Right ventricle myocardium superior (tissue), 1 donor: ENCODE results near the gene DDX10. TPM values are rescaled to one million over a fixed set of nuclear protein-coding genes. Genes with fewer than 3 reads are reported as not detected.

Experiments used
- ATAC-seq: fragments of 200-7000 bp; cut with Tn5 transposase; one replicate; pipeline ENCODE4 v1.9.1; 2020; ENCODE audit warnings: mild to moderate bottlenecking; ENCODE audit not compliant: poor library complexity
- DNase-seq: peaks from one replicate; pipeline ENCODE4 v3.0.0-alpha.2; 2020
- intact Hi-C: fragments of 100-400 bp; cut with DNase I; formaldehyde crosslinking; loops from one replicate; pipeline ENCODE4 v1.11.2; 2022
- total RNA-seq: library from RNA; stranded (reverse); fragmentation: NEBNext Ultra II Directional; extraction: Animal tissue kit (Norgen Biotek cat#: 25700); gene quantifications from one replicate; pipeline ENCODE4 v1.2.1, GENCODE V29; 2021
- donor health status: DM: no; HTN: yes; CAD: no; lungs with severe emphysema.

DDX10 gene
- total RNA-seq, 1 donor from 2014 or later, result 10.2 TPM

DNA sequence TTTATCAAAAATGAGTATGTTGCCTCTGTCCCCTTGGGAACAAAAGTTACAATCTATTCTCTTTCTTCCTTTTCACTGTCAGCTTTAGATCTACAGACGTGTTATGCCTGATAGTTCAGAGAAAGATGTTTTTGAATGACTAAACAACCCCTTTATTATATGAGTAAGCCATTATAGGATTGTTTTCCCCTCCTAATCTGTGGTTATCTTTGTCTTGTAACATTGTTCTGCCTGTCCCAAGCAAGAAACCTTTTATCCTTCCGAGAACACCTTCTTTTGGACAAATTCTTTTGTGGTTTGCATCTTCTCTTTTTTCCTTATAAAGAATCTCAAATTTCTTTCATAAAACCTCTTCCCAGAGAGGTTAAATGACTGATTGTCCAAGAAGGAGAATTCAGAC is 208.4 kb downstream of the DDX10 start:
- DNase-seq (no peak), ATAC-seq (no peak)
- intact Hi-C loops, result loop anchor here (5.0 kb wide), 1 partner anchor 176 kb away; no protein-coding TSS in a partner anchor

DNA sequence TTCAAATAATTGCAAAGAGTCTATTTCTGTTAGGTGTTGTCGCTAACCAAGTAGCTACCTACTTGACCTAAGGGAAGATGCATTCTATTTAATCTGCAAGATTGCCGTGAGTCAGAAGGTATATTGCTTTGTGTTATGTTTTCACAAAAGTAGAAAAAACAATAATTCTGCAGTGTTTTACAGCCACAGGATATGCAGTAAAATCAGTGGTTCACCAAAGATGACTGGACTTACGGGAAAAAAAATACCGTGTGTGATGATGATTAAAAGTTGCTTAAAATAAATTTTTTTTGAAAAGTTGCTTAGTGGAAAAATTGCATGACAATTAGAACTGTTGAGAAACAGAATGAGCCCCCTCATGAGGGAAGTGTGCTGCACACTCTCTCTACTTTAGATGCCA is 209.1 kb downstream of the DDX10 start:
- ATAC-seq (no peak), DNase-seq (no peak)
- intact Hi-C loops, result loop anchor here (5.0 kb wide), 1 partner anchor 177 kb away; no protein-coding TSS in a partner anchor

DNA sequence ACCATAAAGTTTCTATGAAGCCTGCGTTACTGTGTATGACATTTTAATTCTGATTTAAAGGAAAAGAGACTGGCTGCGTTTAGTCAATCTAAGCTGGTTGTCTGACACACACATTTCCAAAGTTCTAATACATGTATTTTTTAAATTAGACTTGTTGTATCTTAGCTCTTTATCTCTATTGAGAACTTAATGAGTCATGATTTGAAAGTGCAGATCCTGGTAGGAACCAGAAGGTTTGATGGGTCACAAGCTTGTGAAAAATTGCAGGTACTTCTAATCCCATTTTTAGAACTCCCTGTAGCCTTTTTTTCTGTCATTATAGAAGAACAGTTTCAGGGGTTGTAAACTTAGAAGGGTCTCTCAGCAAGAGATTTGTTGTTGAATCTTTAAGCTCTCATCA is 210.3 kb downstream of the DDX10 start:
- intact Hi-C loops, result no loop called here
- DNase-seq, result no peak

DNA sequence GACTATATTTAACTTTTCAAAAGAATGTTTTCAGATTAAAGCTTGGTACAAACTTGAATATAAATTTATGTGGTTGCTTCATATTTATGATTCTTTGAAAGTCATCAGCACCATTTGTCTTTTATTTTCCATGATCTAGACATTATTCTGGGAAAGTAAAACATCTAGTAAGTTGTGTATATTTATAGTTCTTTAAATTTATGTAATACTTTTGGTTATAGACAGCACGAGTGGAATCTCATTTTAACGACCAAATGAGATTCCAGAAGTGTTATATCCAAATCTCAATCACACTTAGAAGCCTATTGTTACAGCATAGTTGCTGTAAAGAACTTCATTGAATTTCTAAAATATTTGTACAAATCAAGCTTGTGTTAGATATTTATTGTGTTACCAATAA is 212.3 kb downstream of the DDX10 start:
- intact Hi-C loops, result no loop called here
- no peak for DNase-seq
- ATAC-seq, result no peak

More for the DNA sequence above, 210.3 kb downstream of the DDX10 start:
- no peak for ATAC-seq

DNA sequence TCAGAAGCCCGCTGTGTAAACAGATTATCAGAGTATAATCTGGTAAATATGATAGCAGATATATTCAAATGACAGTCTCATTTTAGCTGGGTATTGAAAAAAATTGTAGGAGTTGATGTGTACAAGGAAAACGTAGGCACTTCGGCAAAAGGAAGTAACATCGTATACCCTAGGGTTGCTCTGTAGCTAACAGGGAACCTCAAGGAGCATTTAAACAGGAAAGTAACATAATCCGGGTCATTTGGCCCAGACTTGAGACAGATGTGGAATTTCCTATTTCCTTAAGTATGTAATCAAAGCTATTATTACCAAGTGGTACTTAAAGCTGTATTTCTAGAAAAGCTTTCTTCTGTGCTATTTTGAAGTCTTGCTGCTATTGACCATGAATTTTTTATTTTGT is 215.6 kb downstream of the DDX10 start:
- DNase-seq, result no peak
- intact Hi-C loops, result no loop called here
- ATAC-seq, result no peak

DNA sequence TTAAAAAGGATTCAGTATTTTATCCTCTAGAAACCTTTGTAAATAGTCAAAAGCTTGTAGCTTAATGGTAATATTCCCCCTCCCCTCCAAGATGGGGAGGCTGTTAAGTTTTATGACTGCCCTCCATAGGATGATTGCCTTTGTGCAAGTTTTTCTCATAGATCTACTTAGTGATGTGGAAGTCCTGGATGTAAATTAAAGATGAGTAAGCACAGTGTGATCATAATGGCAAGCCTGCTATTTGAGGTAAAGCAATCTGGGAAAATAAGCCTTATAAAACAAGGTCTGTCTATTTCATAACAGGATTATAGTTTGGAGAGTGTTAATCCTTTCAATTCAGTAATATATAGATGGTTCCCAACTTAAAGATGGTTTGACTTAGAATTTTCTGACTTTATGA is 216.3 kb downstream of the DDX10 start:
- DNase-seq (no peak), ATAC-seq (no peak)
- intact Hi-C loops, result no loop called here

DNA sequence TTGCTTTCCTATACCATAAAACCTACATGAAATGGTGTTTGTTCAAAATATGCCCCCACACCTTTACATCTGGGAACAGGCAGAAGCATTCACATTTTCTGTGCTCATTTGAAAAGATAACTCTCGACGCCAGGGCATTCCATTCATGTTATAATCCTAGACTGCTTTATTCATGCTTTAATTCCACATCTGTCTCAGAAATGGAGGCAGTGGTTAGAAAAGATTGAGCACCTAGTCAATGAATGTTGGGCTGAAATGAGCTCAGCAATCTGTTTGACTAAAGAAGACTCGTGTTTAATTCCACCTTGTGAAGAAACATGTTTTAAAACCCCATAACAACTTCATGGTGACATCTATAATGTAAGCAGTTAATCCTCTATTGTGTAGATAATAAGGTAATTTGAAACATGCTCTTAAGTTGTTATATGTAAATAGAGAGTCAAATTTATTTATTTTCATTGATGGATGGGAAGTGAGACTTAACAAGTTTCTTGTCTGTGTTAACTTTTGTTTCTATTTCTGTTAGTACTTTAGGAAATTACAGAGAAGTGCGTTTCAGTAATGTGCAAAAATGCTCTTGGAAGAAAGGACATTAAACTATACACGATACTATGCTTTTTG is 217.5 kb downstream of the DDX10 start:
- DNase-seq (no peak), ATAC-seq (no peak)
- intact Hi-C loops, result no loop called here

DNA sequence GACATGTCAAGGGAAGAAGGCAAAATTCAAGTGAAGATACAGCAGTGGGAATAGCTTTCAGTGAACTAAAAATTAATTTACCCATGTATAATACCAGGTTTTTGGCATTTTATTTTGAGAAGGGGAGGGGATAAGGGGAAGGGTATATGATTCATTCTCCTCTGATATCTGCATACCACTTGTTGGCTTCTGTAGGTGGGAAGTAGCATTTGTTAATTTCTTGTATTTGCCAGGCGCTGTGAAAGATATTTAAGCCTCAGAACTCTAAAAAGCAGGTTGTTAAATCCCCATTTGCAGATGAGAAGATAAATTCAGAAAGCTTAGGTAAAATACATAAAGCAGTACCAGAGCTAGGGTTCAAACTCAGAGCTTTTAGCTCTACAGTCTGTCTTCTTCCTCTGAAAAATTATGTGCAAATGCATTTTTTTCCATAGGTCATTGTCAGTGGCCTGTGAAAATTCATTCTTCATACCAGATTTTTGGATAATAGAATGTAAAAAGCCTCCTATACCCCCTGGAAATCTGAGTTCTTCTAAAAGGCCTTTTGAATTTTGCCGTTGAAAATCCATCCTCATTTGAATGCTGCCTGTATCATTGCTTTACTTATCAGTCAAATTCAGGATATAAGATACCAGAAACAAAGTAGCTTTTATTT is 221.3 kb downstream of the DDX10 start:
- no peak for ATAC-seq
- intact Hi-C loops, result no loop called here

DNA sequence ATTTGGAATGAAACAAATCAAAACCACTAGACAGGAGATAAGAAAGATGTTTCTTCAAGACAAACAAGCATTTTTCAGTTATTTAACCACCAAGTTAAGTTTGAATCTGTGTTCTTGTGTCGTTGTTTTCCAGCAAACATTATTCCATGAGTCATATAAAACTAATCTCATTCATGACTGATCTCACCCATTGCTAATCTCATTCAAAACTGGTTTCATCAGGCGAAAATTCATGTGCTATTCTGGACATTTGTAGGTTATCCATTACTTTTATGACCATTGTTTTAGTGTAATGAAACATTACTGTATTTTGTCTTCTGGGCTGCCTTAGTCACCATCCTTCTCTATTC is 221.8 kb downstream of the DDX10 start:
- no peak for ATAC-seq

More for the DNA sequence above, 221.3 kb downstream of the DDX10 start:
- DNase-seq, result no peak

DNA sequence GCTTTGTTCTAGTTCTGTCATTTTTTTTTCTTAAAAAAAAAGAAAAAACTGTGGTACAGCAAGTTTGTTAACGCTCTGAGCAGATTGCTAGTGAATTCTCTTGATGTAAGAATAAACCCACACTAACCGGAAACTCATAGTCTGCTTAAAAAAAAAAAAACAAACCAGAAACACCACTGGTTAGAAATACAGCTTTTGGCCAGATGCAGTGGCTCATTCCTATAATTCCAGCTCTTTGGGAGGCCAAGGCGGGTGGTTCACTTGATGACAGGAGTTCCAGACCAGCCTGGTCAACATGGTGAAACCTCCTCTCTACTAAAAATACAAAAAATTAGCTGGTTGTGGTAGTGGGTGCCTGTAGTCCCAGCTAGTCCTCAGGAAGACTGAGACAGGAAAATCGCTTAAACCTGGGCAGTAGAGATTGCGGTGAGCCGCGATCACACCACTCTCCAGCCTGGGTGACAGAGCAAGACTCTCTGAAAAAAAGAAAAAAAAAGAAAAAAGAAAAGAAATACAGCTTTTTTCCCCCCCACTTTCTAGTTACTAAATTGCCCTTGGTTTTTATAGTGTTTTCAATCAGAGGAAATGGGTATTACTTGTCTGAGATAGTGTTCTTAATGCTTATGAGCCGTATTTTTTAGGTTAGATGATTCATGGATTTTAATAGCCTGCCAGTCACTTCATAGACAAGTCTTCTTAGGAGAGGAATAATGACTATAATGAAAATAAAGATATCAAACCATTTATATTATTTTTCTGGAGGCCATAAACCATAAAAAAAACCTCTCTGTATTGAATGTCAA is 222.8 kb downstream of the DDX10 start:
- intact Hi-C loops, result no loop called here
- ATAC-seq (no peak), DNase-seq (no peak)

More for the DNA sequence above, 221.8 kb downstream of the DDX10 start:
- DNase-seq, result no peak
- intact Hi-C loops, result no loop called here

DNA sequence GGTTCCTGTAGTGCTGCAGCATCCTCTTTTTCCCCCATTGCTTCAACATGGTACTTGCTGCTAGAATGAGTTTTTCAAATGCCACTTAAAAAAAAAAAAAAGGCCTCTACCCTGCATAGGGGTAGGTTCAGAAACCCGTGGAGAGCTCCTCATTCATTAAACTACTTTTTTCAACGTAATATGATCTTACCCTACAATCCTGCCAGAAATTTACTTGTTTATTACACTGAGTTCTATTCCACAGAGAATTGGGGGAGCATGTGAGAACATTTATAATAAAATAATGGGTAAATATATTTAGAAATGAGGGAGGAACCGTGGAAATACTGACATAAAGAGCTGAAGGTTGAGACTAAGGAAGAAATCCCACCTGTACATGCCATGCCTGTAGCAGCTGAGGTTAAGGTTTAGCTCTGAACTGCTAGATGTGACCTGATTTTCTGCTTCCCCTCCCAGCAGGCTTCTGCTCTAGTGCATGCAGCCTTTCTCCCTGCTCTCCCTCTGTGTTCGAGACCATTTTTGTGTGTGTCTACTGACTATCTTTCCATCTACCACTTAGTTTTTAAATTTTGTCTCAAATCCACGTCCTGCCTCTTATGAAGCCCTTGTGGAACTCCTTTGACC is 225.7 kb downstream of the DDX10 start:
- no peak for ATAC-seq
- no peak for DNase-seq
- intact Hi-C loops, result no loop called here

DNA sequence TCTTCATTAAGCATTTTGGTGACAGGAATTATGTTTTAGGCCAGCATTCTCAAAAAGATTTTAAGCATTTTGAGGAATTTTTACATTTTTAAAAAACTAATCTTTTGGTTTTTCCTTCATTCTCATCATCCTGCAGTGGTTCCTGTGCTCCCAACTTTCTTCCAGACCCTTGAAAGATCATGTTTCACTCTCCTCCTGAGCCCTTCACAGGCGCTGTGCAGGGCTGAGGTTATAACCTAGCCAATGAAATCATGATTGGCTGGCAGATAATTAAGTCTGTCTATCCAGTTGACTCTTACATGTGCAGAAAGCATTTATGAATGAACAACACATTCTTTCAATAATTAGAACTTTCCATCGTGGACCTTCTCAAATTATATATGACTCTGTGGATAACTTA is 226.3 kb downstream of the DDX10 start:
- intact Hi-C loops, result no loop called here
- no peak for DNase-seq
- ATAC-seq, result no peak

DNA sequence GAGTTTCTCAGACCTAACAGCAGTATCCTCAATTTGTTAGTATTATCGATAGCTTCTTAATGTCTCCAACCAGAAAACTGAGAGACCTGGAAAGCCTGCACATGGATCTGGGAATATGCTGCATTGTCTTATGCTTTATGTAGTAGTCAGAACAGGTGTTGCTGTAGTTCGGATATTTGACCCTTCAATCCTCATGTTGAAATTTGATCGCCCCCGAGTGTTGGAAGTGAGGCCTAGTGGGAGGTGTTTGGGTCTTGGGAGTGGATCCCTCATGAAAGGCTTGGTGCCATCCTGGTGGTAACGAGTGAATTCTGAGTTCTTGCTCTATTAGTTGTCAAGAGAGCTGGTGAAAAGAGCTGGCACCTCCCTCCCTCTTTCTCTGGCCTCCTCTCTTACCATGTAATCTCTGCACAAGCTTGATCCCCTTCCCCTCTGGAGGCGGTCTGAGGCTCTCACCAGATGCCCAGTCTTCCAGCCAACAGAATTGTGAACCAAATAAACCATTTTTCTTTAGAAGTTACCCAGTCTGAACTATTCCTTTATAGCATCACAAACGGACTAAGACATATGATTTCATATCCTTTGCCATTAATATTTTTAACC is 227.1 kb downstream of the DDX10 start:
- DNase-seq (no peak), ATAC-seq (no peak)
- intact Hi-C loops, result no loop called here

DNA sequence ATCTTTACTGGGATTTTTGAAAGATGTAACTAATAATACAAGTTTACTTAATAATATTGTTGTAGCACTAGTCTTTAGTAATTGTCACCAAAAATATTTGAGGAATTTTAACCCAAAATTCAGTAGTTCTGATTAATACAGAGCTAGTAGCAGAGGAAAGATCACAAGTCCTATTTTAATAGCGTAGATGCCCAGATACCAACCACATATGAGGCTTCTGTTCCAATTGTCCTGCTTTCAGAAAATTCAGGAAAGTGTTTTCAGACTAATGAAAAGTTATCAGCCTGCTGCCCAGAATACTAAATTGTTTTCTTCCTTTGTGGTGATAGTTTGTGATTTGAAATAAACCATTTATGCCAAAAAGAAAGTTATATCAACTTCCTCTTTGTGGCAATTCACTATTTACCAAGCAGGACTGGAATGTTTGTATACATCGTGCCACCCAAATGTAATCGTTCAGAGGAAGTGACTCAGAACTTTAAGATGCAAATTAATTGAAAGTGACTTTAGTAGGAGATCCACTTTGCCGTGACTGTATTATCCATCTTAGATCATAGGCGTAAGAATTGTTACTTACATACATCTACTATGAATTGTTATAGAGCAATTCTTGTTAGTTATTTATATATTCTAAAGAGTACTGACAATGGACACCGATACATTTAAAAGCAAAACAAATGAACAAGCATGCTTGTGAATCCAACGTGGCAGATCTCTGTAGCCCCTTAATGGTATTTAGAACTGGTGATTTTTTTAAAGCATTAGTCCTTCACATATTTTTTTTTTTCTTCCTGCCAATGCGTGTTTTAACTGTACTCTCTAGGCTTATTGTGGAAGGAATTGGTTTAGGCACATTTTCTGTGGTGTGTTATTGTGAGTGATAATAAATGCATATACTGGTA is 231.0 kb downstream of the DDX10 start:
- DNase-seq, result no peak
- no peak for ATAC-seq
- intact Hi-C loops, result no loop called here

DNA sequence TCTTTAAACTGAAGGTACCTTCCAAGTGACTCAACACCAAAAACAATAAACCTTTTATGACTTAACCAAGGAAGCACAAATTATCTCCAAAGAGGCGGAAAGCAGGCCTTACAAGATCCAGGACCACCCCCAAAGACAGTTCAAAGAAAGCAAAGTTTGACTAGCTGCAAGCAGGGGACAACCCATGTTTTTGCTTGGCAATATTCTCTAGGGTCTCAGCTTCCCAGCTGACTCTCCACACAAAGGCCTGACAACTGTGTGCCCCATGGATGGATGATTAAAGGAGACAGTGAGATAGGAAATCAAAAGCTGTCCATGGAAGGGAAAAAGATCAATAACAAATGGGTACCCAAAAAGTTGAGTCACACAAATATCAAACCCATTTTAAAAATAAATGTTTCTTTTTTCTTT is 232.2 kb downstream of the DDX10 start:
- no peak for DNase-seq
- ATAC-seq, result no peak
- intact Hi-C loops, result no loop called here

DNA sequence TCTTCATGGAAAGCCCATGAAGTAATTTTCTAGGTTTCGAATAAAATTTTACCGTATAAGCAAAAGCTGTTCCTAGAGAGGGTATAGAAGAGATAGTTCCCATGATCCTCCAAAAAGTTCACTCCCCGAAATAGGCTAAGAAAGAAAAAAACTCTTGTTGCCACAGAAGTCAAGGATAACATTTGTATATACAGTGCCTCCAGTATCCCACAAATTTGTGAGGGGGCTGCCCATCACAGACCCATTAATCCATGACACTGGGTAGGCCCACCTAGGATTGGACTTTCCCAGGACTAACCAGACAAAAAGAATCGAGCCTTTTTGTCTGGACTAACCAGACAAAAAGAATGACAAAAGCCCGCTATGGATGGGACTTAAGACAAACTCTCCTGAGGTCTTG is 233.0 kb downstream of the DDX10 start:
- DNase-seq, result no peak
- ATAC-seq, result no peak
- intact Hi-C loops, result no loop called here

DNA sequence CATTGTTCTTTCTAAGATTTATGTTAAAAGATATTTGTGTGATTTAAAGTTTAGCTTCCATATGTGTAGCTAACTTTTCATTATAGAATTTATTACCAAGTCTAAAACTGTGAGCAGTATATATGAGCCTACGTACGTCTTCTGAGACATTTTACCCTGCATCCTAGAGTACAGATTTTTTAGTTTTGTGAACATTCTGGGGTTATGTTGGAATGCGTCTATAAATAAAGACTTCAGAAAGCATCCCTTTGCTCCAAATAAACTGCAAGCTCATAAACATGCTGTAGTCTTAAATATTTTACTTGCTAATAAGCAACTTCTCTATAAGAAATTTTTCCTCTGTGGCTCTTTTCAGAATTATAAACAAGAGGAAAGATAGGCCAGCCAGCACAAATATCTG is 236.5 kb downstream of the DDX10 start:
- intact Hi-C loops, result no loop called here
- DNase-seq, result no peak
- no peak for ATAC-seq

DNA sequence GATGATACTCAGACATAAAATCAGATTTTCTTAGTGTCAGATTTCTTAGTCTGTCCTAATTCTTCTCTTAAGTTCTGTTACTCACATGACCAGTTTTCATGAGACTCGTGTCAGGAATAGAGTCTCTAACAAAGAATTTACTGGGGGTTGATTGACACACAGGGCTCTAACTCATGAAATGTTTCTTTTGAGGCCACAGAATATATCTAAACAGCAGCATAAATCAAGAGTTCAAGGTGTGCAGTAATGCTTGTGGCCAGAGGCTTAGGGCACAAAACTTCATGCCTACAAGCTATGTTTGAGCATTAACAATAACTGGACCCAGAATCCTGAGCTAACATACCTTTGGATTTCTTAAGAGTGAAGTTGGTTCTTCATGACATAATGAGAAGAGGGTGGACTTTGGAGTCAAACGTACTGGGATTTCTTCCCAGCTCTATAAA is 237.2 kb downstream of the DDX10 start:
- ATAC-seq, result no peak
- intact Hi-C loops, result no loop called here

More for the DNA sequence above, 237.2 kb downstream of the DDX10 start:
- no peak for DNase-seq
